Coronary artery (tissue), 2 donors: ENCODE data around the gene ZMIZ2.
"Not testable (repeated sequence)": the region's sequence is repeated elsewhere in the genome, so short reads cannot be mapped to it uniquely, and the experiment has no call there.

Experiments used
- DNase-seq: peaks from one replicate; pipeline ENCODE4 v3.0.0-alpha.2; 2017; ENCODE audit warnings: low spot score
- H3K27ac ChIP-seq, 2 donors: fragments of 200-600 bp; sonication (generic); one replicate each; pipeline ENCODE4 v1.5.1; 2016 to 2019
- H3K4me3 ChIP-seq: fragments of 200-600 bp; sonication (generic); 2 replicates; pipeline ENCODE4 v1.5.1; 2016; ENCODE audit warnings: mild to moderate bottlenecking, moderate library complexity
- TF ChIP-seq, protein P1 (sequence below): fragments of 200-600 bp; sonication (generic); IDR thresholded peaks from one replicate; pipeline ENCODE4 v1.5.1; 2019; ENCODE audit warnings: antibody characterized with exemption

Gene ZMIZ2

DNA sequence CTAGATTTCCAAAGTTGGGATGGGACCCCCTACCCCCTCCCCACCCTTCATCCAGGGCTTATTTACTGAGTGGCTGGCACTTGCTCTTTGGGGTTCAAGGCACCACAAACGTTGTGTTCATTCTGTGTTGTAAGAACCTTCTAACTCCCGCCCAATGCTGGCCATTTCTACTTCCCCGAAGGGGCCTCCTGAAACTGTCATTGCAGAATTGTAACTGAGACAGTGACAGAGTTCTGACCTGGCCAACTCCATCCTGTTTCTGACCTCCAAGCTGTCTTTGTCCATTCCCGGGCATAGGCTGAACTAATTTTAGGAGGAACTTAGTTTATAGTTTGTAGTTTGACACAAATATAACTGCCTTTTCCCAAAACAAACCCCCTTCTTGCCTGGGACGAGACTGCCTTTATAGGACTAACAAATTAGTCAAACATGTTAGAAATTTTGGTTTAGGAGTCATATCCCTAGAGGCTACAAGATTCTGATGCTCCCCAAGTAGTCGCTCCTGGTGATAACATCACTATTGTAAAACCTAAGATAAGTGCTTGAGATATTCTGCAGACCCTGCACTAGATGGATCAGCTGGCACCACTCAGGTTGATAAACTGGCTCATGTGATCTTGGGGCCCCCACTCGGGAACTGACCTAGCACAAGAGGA is 34.8 kb upstream of the ZMIZ2 start:
- H3K27ac ChIP-seq = no peak overlapping the region
- no peak for DNase-seq

DNA sequence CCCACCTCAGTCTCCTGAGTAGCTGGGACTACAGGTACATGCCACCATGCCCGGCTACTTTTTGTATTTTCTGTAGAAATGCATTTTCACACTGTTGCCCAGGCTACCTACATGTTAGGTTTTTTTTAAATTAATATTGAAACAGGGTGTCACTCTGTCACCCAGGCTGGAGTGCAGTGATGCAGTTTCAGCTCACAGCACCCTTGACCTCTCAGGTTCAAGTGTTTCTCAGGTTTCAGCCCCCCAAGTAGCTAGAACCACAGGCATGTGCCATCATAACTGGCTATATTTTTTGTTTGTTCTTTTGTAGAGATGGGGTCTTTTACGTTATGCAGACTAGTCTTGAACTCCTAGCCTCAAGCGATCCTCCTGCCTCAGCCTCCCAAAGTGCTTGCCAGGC is 32.4 kb upstream of the ZMIZ2 start:
- no peak overlapping the region for H3K27ac ChIP-seq
- no peak for DNase-seq
- no peak overlapping the region for H3K4me3 ChIP-seq
- TF ChIP-seq, protein P1, sequence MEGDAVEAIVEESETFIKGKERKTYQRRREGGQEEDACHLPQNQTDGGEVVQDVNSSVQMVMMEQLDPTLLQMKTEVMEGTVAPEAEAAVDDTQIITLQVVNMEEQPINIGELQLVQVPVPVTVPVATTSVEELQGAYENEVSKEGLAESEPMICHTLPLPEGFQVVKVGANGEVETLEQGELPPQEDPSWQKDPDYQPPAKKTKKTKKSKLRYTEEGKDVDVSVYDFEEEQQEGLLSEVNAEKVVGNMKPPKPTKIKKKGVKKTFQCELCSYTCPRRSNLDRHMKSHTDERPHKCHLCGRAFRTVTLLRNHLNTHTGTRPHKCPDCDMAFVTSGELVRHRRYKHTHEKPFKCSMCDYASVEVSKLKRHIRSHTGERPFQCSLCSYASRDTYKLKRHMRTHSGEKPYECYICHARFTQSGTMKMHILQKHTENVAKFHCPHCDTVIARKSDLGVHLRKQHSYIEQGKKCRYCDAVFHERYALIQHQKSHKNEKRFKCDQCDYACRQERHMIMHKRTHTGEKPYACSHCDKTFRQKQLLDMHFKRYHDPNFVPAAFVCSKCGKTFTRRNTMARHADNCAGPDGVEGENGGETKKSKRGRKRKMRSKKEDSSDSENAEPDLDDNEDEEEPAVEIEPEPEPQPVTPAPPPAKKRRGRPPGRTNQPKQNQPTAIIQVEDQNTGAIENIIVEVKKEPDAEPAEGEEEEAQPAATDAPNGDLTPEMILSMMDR = no peak

More for the DNA sequence above, 34.8 kb upstream of the ZMIZ2 start:
- TF ChIP-seq, protein P1 = no peak
- no peak overlapping the region for H3K4me3 ChIP-seq

DNA sequence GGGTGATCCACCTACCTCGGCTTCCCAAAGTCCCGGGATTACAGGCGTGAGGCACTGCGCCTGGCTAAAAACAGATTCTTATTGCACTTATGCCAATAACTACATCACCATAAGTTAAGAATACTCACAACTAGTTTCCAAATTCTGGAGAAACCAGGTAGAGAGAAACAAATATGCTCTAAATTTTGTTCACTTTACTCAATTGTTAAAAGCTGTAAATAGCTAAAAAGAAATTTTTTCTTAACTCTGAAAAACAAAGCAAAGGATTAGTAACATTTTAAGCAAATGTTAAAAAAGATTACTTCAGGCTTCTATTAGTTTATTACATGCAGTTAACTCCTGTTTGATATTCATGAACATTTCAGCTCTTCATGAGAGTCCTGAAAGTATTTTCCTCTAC is 28.3 kb upstream of the ZMIZ2 start:
- TF ChIP-seq, protein P1 = no peak
- Histone ChIP-seq H3K27ac (no peak overlapping the region), H3K4me3 (no peak overlapping the region)
- DNase-seq = no peak

DNA sequence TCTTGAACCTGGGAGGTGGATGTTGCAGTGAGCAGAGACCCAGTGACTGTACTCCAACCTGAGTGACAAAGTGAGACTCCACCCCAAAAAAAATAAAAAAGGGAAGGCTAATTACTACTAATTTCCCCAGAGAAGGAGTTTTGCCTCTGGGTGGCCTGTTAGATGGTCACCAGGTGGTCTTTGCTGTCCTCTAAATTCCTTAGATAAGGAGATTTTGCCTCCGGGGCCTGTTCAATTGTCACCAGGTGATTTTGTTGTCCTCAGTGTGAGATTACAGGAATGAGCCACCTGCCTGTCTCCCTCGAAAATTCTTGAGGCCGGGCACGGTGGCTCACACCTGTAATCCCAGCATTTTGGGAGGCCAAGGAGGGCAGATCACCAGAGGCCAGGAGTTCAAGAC is 24.4 kb upstream of the ZMIZ2 start:
- DNase-seq = no peak
- Histone ChIP-seq H3K27ac (no peak overlapping the region), H3K4me3 (no peak overlapping the region)
- TF ChIP-seq, protein P1 = no peak

DNA sequence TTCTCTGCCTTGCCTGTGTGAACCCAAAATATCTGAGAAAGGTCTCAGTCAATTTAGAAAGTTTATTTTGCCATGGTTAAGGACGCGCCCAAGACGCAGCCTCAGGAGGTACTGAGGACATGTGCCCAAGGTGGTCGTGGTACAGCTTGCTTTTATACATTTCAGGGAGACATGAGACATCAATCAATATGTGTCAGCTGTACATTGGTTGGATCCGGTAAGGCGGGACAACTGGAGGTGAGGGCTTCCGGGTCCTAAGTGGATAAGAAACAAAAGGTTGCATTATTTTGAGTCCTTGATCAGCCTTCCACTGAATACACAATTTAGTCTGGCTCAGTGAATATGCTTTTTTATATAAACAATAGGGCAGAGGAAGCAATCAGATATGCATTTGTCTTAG is 22.4 kb upstream of the ZMIZ2 start:
- not testable (repeated sequence) for DNase-seq, H3K27ac ChIP-seq, H3K4me3 ChIP-seq

DNA sequence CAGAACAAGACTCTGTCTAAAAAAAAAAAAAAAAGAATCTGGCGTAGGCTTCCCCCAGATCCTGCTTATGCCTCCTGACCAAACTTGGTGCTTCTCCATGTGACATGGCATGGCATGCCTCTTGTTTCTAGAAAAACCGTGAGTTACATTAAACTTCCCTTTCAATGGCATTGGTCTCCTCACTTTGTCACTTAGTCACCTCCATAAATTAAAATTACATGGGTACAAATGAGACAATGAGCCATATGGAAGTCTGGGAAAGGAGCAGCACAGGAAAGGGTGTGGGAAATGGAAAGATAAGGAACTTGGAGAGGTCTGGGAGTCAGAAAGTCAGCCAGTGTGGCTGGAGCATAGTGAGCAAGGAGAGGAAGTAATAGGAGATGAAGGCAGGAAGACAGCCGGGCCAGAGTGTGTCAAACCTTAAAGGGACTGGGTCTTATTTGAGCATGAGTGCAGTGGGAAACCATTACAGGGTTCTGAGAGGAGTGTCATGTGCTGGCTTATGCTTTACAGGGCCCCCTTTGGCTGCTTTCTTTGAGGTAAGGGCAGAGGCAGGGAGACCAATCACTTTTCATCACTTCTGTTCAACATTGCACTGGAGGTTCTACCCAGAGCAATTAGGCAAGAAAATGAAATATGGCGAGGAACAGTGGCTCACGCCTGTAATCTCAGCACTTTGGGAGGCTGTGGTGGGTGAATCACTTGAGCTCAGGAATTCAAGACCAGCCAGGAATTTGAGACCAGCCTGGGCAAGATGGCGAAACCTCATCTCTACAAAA is 21.3 kb upstream of the ZMIZ2 start:
- DNase-seq = no peak
- no peak overlapping the region for H3K4me3 ChIP-seq

DNA sequence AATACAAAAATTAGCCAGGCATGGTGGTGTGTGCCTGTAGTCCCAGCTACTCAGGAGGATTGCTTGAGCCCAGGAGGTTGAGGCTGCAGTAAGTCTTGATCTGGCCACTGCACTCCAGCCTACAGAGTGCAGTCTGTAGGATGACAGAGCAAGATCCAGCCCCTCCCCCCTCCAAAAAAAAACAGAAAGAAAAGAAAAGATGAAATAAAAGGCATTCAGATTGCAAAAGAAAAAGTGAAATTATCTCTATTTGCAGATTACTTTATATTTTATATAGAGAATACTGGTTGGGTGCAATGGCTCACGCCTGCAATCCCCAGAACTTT is 20.7 kb upstream of the ZMIZ2 start:
- TF ChIP-seq, protein P1 = no peak
- H3K27ac ChIP-seq = peak overlapping the region in 1 of 2 donors; percentile 45
- H3K4me3 ChIP-seq = no peak overlapping the region
- DNase-seq = no peak

More for the DNA sequence above, 21.3 kb upstream of the ZMIZ2 start:
- H3K27ac ChIP-seq = peak overlapping the region in 1 of 2 donors; percentile 45
- TF ChIP-seq, protein P1 = no peak
